ENCODE measurements around the gene MAFG.

The MAFG gene

DNA sequence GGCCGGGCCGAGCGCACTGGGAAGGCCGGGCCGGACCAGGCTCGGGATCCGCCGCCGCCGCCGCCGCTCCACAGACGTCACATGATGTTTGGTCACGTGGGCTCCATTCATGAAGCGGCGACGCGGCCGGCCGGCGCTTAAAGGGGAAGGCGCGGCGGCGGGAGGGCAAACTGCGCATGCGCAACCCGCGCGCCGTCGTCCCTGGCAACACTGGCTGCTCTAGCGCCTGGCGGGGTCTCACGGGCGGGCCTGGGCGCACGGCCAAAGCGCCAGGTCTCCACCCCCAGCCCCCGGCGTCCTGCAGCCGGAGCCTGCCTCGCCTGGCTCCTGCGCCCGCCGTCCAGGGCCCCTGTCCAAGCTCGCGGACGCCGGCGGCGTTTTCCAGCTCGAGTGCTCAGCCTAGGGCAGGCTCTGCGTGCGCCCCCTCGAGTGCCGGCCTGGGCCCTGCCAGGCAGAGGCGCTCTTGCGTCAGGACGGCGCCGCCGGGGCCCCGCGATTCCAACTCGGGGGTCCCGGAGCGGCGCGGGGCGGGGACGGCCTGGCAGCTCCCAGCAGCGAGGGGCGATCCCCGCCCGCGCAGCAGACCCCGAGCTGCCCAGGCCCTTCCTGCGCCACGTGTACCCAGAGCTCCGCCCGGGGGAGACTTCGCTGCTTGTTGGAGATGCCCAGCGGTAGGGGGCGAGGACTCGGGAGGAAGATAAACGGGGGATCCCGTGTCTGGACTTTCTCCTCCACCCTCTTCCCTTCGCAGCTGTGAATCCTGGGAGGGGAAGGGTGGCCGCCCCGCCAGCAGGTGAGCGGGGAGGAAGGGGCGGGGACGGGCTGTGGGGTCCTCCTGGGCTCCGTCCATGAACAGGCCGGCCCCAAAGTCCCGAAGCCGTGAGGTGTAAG is at the start of gene MAFG:
TSS of gene MAFG (minus strand) at position 83 of the 891 bp plus-strand sequence. CDS start 4,550 bp downstream, outside the sequence.
- DNase-seq = peak; percentile 48 to 94 (median 82)

DNA sequence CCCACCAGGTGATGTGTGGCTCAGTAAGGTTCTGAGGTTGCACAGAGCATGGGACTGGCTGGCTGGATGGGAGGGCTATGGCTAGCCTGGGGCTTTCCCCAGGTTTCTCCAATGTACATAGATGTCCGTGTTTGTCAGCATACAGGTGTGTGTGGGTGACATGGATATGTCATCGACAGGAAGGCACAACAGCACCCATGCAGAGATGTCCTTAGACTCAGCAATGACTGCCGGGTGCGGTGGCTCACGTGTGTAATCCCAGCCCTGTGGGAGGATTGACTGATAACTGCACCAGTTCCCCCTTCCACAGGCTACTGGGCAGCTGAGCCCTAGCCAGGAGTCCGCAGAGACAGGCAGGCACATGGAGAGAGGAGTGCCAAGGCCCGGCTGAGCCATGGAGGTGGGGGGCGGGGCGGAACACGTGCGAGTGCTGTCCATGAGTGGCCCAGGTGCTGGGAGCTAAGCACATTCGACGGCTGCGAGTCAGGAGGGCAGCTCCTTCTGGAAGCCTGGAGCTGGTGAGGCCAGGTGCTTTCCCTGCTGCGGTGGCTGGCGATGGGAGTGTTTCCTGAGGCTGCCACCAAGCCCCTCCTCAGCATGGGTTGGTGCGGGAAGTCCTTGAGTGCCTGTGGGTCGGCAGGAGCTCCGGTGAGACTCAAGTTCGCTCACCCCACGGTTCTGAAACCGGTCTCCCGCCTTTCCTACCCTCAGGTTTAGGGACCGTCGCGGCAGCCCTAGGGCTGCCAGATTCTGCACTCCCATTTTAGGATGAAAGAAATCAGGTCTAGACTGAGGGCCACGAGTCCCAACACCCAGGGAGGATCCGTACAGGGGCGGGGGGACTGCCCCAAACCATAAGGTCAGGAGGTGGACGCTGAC is 49.0 kb upstream of the MAFG start:
- peak in 3 of 14 donors; percentile 7 to 19 (median 10) for DNase-seq

DNA sequence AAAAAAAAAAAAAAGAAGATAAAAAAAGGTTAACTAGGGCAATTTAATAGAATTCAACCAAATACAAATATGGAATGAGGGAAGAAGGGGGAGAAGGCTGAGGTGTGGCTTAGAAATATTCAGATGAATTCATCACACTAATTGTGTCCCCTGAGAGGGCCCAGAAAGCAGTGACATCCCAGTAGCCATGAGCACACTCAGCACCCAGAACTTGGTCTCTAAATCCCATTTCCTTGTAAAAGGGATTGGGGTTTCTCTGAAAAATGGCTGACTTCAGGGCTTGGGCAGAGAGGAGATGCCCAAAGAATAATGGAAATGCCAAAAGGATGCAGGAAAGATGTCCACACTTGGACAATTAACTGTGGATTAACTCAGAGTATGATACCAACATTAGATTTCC is 45.9 kb upstream of the MAFG start:
- DNase-seq = no peak

DNA sequence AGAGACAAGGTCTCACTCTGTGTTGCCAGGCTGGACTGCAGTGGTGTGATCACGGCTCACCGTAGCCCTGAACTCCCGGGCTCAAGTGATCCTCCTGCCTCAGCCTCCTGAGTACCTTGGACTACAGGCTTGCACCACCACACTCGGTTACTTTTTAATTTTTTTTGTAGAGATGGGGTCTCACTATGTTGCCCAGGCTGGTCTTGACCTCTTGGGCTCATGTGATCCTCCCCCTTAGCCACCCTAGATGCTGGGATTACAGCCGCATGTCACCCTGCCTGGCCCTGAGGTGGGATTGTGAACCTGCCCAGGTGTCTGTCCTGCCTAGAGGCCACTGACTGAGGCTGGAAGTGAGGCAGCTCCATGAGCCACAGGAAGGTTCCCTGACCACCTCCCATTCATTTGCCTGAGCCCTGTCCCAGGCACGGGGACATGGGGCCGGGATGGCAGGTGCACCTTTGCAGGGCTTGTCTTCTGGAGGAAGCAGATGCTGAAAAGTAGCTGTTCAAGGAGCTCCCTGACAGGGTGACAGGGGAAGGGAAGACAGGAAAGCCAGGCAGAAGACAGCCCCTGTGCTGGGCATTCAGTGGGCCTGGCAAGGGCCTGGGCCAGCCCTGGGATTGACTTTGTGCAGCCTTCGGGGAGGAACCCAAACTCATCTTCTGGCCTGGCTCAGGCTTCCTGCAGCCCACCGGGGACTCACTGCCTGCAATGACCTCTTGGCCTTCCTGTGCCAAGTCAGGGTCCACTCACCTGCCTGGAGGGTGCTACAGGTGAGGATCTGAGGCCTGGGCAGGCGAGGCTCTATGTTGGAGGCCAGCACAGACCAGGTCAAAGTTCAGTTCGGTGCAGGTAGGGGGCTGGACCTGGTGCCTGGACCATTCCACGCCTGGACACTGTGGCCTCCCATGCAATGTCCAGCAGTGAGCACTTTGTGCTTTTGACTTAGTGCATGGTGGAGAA is 41.6 kb upstream of the MAFG start:
- no peak for DNase-seq

DNA sequence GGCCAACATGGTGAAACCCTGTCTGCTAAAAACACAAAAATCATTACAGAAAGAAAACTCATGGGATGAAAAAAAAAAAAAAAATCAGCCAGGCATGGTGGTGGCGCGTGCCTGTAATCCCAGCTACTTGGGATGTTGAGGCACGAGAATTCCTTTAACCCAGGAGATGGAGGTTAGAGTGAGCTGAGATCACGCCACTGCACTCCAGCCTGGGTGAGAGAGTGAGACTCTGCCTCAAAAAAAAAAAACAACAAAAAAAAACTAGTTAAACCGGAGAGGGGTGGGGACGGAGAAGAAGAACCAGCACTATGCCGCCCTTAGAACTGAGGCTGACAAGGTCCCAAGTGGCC is 40.8 kb upstream of the MAFG start:
- DNase-seq = no peak

DNA sequence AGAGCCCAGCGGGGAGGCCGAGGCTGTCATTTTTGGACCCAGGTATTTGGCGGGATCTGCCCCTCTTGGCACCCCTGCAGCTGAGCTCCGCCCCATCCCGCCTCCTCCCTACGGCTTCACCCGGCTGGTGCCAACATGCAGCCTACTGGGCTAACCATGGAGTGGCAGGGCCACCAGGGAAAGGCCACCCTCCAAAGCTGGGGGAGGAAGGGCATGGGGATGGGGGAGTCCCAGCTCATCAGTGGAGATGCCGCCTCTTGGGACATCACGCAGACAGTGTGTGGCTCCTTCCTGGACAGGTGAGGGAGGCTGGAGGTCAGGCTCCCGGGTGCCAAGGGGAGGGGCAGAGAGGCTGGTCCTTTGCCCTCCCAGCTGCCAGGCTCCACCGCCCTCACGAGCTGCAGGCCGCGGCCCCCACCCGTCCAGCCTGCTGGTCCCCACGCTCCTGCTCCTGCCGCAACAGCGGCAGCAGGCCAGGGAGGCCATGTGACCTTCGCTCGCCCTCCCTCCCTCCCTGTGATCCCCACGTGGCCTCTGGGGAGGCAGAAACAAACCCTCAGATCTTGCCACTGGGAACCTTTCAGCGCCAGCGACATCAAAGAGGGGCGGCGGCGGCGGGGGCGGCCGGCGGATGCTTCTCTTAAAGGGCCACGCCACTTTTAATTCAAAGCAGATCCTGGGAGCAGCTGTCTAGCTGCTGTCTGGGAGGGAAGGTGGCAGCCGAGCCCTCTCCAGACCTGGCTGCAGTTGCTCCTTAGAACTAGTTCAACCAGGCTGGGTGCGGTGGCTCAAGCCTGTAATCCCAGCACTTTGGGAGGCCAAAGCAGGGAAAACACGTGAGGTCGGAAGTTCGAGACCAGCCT is 40.2 kb upstream of the MAFG start:
- DNase-seq = peak; percentile 6 to 87 (median 76)

DNA sequence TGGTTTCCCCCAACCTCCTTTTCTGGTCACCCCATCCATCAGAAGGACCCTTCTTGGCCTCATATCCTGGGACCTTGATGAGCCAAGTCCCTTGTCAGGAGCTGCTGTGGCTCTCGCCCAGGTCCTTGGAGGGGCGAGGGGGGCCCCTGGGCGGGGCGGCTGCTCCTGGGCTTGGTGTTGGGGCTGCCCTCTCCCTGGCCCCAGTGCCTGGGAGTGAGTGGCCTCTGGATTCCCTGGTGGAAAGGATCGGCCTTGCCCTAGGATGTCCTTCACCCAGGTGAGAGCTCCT is 39.7 kb upstream of the MAFG start:
- no peak for DNase-seq

DNA sequence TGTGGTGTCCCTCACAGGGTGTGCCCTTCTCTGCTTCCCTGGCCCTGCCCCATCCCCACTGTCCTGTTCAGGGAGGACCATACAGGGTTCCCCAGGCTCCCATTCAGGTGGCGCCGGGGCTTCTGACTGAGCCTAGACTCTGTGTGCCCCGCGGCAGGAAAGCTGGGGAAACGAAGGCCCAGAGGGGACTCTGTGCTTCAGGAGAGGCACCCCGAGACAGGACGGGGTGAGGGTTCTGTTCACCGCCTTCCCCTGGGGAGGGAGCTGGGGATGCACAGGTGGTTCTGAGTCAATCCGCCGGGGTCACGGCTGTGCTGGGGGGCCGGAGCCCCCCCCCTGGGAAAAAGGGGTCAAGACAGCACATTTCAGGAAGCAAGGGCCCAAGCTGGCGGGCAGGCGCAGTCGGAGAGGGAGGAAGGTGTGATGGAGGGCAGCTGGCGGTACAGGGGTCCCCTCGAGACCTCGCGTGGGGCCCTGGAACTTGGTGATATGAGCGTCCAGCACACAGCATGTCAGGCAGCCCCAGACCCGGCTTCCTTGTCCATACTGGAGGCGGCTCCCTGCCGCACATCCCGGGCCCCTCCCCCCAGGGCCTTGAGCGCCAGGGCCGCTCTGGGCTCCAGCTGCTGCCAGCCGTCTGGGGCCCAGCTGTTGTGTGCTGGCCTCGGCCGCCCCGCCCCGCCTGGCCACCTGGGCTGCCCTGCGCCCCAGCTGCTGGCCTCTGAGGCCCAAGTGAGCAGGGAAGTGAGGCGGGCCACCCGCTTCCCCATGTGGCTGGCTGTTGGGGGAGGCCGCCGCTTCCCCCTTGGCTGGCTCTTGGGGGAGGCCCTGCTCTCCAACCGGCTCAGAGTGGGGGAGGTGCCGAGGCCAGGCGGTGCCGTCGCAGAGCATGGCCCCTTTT is 39.1 kb upstream of the MAFG start:
- peak in 6 of 14 donors; percentile 15 to 61 (median 32) for DNase-seq

DNA sequence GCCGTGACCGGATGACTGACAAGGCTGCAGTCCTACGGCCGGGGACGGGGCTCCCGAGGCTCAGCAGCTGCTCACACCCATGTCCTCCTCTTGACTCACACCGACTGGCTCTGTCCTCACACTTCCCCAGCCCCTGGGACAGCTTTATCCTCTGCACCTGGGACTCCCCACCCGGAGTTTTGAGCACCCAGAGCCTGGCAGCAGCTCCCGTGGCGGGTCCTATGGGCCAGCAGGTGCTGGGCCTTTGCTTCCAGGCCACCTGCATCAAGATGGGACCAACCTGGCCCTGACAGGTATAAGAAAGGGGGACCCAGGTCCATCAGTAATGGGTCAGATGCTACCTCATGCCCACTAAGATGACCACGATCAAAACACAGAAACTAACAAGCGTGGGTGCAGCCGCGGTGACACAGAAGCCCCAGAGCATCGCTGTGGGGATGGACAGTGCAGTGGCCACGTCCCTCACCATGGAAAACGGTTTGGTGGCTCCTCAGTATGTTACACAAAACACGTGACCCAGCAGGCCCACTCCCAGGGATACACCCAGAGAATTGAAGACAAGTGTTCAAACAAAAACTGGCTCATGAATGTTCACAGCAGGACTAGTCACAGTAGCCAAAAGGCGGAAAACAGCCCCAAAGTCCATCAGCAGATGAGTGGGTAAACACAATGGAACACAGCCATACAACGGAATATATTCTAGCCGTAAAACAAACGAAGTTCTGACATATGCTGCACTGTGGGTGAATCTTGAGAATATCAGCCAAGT is 36.7 kb upstream of the MAFG start:
- no peak for DNase-seq

DNA sequence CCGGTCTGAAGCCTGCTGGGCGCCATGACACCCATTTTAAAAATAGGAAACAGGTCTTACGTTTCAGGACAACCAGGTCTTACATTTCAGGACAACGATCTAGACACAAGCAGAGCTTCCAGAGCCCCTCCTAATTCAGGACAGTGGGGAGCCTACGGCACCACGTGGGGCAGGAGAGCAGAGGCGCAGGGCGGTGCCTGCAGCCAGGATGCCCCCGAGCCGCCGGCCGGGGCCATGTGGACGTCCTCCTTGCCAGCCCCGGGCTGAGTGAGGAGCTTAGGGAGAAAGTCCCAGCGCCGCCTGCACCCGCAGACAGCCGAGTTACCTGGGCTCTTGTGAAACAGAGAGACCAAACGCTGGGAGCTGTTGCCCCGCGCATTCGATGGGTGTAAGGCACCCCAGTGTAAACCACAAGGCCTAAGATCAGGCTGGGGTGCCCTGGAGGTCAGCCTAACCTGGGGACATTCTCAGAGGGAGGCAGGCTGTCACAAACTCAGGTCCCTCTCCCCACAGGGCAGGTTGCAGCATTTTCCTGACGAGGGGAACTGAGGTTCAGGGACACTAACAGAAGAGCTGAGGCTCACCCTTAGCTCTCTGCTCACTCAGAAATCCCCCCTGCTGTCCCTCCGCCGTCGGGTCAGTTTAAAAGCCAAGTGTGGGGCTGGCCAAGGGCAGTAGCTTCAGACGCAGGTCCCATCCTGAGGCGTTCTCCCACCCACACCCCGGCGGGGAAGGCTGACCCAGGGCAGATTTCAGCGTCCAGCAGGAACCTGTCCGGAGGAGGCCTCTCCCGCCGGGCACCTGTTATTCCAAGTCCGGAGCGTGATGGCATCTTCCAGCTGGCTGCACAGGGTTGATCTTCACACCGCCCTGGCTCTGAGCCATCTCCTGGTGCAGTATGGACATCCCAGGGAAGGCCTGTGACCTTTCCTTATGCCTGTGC is 35.2 kb upstream of the MAFG start:
- DNase-seq = no peak

DNA sequence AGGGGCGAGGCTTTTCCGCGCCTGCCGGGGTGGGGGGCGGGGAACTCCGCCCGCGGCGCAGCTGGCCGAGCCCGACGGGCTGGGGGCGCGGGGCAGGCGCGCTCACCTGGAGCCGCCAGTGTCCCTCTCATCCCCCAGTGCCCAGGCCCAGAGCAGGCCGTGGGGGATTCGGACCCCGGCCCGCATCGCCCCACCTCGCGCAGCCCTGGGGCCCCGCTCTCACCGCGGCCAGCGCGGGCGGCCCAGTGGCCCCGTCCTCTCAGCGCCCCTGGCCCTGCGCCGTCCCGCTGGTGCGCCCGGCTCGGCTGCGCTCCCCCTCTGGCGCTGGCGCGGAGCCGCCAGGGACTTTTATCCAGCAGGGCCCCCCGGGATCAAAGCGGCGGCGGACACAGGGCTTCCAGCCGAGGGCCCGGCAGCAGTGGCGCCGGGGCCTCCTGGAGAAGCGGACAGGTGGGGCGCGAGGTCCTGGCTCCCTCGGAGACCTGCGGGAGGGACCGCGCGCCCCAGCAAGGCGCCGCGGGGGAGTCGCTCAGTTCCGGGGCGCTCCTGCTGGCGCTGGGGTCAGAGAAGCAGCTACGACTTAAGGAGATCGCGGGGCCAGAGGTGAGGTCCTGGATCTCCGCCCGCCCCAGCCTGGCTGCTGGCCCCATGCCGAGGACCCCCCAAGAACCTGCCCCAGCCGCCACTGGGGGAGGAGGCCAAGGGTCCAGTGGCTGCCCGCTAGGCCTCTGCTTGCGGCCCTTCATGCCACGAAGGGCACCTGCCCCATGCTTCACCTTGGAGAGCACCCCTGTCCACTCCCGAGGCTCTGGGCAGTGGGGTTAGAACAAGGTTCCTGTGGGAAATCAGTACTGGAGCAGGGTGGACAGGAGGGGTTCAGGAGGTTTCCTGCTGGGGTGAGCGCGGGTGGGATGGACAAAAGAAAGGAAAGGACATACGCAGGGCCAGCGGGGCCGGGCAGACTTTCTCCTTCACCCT is 34.3 kb upstream of the MAFG start:
- no peak for DNase-seq

DNA sequence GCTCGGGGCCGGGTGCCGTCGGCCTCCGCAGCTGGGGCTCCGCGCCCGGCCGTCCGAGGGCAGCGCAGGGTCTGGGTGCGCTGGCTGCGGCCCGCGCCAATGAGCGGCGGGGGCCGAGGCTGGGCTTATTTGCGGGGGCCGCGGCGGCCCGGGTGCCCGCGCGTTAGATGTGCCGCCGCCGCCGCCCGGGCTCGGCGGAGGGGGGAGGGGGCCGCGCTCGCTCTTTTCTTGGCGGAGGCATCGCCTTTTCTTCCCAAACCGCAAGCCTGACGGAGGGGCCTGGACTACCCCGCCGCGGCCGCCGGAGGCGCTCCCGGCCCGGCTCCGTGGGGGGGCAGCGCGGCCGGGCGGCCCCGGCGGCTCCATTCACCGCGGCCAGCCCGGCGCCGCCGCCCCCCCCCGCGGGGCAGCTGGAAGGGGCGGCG is 33.6 kb upstream of the MAFG start, which contains the start of gene NOTUM:
TSS of gene NOTUM (minus strand) at position 101 of the 425 bp plus-strand sequence. CDS start 278 bp downstream, outside the sequence.
- no peak for DNase-seq

DNA sequence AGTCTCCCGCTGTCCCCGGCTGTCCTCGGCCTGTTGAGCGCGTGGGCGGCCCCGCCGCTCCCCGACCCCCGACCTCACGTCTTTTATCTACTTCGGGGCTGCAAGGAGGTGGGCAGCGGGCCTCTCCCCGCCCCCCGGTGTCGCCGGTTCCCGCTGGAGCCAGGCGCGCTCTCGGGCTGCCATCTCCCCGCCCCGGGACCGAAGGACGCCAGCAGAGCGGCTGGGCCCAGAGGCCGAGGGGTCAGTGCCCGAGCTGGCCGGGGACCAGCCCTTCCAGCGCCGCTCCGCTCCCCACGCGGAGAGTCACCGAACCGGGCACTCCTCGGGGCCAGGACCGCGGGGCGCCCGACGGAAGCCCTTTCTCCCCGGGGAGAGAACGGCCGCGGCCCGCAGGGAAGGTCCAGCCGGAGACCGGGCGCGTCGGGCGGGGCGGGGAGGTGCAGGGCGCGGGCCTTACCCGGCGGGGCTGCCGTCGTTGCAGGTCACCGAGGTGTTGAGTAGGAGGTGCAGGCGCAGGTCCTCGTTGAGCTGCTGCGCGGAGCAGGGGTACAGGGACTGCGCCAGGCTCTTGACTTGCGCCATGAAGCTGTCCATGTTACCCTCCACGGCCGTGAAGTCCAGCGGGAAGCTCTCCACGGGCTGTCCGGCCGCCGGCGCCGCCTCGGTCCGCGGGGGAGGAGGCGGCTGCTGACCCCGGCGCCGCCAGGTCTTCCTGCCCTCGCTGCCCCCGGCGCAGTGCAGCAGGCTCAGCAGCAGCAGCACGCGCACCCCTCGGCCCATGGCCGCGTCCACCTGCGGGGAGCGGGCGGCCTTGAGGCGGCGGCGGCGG is 32.8 kb upstream of the MAFG start:
- DNase-seq = no peak

DNA sequence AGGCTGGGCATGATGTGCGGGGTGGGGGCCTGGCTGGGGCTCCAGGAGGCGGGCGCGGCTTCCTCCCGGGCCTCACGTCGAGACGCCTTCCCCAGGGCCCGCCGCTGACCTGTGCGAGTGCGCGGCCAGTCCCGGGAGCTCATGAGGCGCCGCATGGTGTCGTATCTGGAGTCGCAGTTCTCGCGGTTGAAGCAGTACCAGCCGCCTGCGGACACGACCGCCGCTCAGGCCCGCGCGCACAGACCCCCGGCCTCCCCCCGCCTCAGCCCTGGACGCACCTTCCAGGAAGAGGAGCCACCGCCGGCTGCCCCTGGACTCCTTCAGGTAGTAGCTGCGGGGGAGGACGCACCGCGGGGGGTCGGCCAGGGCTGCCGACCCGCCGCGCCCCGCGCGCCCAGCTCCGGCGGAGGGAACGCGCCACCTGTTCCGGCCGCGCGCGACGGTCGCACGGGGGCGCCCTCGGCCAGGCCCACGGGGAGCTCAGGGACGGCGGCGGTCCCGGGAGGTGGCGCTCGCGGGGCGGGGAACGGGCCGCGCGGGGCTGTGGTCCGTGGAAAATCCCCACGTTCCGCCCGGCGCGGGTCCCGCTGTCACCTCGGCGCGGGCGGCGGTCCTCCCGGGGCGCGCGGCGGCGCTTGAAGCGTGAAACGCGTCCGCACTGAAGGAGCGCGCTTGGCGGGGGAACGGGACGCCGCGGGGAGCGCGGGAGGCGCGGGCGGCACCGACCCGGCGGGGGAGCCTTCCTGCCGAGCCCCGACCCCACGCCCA is 32.0 kb upstream of the MAFG start:
- peak in 7 of 14 donors; percentile 6 to 68 (median 22) for DNase-seq

Data from C1 segment of cervical spinal cord (tissue), 14 donors.